ENCODE results near the gene DUS2.
A peak's percentile ranks its signal among the peaks of the same experiment; 100 is the strongest.
"Not testable (repeated sequence)": the region's sequence is repeated elsewhere in the genome, so short reads cannot be mapped to it uniquely, and the experiment has no call there.

DUS2 gene

DNA sequence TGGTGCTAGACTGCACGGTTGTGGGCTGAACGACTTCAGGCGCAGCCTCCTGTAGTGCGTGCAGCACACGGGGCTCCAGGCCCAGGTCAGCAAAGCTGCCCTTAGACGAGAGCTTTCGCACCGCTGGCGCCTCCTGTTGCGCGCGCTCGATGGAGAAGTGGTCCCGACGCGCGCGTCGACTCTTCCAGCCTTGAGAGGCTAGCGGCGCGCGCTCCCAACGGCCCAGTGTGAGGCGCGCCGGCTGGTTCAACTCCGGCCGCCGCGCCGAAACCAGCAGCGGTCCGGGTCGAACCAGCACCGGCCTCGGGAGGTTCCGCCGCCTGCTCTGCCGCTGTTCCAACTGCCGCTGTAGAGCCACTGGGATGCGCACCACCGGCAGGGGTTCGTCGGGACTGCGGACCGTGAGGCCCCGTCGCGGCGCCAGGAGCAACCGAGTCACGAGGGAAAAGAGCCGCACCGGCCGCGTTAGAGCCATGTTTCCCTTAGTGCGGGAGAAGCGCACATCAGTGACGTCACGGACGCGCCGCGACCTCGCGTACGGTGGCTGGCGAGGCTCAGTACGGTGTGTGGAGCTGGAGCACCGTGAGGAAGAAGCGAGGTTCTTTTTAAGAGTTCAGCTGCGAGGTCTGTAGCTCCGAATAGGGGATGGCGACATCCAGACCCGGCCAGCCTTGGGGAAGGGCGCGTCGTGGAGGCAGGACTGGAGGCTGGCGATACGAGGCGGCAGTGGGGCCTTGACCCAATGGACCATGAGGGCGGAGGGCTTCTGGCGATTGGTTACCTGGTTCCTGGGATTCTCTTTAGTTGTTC is at the start of gene DUS2, which contains the start of gene DDX28:
DUS2 (plus strand) TSS at position 557 of the 810 bp plus-strand sequence. CDS start 14,740 bp downstream, outside the sequence.
DDX28 (minus strand) TSS at position 505 of the 810 bp plus-strand sequence; CDS start at position 475, 30 bp downstream.
- peak; percentile 93 for DNase-seq (ENCODE audit: low spot score)

DNA sequence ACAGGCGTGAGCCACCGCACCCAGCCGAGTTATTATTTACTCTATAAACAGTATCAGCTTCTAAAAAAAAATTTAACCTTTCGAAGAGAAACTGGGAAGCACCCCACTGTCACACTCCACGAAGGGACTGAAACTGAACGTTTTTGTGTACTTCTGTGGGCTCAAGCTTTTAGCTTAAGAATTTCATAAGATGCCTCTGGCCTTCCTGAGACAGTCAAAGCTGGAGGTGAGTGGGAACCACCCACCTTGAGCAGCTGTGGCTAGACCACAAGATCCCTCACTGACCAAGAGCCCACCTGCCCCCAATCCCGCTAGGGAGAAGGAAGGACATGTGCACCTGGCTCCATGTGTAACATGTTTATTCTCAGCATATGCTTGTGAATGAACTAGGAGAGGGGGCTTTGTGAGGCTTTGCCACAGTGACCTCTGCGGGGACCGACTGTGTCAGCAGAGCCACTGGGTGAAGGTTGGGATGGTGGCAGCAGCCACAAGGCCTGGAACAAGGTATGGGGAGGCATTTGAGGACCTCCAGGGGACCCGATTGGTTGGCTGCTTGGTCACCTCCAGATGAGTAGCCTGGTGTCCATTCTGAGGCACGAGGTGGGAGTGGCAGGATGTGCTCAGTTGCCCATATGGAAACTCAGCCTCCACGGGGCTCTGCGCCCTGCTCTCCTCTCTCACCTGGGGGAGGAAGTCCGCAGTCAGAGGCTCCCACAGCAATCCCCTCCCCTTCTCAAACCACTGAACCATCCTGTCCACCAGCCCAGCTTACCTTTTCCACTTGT is 47.6 kb upstream of the DUS2 start:
- DNase-seq (ENCODE audit: low spot score), result no peak

- DNase-seq (ENCODE audit: low spot score), result no peak
Observed at GRCh38 chr16:67976205-67976604, 46.9 kb upstream of the DUS2 start.

DNA sequence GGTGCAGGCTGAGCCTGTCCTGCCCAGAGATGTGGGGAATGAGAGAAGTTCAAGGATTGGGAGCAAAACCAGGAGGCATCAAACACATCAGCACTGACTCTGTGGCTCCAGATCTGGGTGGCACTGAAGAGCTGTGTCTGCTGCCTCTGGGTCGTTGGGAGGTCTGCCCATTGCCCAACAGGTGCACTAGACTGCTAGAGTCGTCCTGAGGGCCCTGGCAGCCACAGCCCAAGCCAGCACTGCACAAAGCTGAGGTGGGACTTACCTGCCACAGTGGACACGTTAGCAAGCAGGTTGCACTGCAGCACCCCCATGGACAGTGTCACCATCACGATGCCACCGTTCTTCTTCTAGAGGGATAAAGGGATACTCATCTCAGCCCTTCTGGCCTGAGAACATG is 46.1 kb upstream of the DUS2 start:
- DNase-seq (ENCODE audit: low spot score), result no peak

GRCh38 chr16:67977469-67978227 is 45.4 kb upstream of the DUS2 start:
- DNase-seq (ENCODE audit: low spot score), result no peak

DNA sequence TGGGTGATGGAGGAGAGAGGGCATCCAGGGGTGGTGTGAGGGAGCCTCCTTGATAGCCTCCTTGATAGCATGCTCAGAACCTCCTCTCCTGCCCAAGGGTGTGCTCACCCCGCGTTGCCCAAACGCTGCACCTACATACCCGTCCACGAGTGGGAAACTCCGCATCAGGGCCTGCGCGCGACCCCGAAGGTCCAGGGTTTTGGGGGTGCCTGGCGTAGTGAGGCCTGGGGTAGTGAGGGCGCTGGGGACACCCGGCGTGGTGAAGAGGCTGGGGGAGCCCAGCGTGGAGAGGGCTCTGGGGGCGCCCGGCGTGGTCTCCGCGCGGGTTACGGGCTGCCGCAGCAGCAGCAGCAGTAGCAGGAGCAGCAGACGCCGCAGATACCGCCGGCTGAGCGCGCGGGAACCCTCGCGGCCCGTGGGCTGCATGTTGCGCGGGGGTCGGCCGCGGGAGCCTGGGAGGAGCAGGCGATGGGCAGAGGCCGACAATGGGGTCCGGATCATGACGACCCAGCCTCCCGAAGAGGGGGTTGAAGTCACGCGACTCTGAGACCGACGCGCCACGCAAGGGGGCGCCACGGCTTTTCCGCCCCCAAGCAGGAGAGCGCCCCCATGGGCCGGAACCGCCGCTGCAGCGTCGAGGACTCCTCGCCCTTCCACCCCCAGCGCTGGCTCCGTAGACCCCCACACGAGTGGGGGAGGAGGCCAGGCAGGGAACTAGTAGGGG is 43.0 kb upstream of the DUS2 start, which contains the start of gene DPEP3:
DPEP3 (minus strand) TSS at position 545 of the 724 bp plus-strand sequence; CDS start at position 426, 119 bp downstream.
- DNase-seq (ENCODE audit: low spot score), result no peak

DNA sequence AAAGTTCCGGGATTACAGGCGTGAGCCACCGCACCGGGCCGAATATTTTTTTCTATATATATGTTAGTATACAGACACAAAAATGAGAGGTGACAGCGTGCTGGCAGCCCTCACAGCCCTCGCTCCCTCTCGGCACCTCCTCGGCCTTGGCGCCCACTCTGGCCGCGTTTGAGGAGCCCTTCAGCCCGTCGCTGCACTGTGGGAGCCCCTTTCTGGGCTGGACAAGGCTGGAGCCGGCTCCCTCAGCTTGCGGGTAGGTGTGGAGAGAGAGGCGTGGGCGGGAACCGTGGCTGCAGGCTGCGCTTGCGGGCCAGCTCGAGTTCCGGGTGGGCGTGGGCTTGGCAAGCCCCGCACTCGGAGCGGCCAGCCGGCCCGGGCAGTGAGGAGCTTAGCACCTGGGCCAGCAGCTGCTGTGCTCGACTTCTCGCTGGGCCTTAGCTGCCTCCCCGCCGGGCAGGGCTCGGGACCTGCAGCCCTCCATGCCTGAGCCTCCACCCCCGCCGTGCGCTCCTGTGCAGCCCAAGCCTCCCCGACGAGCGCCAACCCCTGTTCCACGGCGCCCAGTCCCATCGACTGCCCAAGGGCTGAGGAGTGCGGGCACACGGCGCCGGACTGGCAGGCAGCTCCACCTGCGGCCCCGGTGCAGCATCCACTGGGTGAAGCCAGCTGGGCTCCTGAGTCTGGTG is 40.9 kb upstream of the DUS2 start:
- DNase-seq (ENCODE audit: low spot score), result no peak

GRCh38 chr16:67986949-67987348 is 36.1 kb upstream of the DUS2 start:
- DNase-seq (ENCODE audit: low spot score), result no peak

DNA sequence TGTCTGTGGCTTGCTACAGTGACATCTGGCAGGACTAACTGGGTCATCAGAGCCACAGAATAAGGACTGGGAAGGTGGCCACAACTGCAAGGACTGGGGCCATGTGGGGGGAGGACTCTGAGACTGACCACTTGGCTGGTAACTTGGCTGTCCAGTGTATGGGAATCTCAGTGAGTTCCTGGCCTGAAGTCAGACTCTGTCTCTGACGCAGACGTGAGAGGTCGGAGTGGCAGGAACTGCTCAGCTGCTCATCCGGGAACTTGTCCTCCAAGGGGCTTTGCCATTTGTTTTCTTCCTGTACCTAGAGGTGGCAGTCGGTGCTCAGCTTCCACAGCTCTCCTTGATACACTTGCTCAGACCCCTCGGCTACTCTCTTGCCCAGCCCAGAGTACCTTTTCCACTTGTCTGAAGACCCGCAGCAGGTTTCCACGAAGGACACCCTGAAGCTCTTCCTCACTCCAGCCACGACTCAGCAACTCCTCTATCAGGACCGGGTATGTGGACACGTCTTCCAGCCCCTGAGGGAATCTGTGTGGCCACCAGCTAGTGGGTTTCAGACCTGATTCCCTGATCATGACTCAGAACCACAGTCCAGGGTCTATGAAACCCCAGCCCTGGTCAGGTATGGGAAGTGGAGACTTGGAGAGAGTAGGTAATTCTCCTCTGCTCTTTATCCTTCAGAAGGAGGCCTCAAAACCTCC is 35.5 kb upstream of the DUS2 start:
- no peak for DNase-seq (ENCODE audit: low spot score)

GRCh38 chr16:67988675-67989074 is 34.4 kb upstream of the DUS2 start:
- DNase-seq (ENCODE audit: low spot score), result no peak

DNA sequence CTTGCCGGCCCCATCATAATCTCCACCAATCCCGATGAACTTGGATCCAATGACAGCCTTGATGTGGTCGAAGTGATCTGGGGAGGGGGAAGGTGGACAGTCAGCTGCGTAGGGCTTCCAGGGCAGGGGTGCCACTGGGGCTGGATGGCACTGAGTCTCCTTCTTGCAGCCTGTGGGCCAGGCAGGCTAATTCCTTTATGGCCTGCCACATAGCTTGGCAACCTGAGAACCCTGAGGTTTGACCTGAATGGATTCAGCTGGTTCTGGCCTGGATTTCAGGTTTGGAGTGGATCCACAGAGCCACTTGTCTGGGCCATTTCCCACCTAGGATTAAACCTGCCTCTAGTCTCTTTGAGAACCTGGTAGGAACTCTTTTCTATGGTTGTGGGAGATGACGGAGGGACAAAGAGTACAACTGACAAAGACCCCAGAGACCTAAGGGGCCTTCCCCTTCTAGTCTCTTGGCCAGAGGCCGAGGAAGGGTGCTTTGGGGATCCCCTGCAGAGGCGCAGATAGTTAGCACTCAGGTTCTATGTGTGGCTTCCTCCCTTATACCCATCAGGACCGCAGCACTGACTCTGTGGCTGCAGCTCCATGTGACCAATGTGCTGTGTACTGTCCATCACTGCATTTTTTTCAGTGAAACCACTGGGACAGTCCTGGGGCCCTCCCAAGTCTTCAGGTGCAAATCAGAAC is 33.6 kb upstream of the DUS2 start:
- DNase-seq (ENCODE audit: low spot score), result no peak

GRCh38 chr16:67990018-67990386 is 33.1 kb upstream of the DUS2 start:
- DNase-seq (ENCODE audit: low spot score), result no peak

DNA sequence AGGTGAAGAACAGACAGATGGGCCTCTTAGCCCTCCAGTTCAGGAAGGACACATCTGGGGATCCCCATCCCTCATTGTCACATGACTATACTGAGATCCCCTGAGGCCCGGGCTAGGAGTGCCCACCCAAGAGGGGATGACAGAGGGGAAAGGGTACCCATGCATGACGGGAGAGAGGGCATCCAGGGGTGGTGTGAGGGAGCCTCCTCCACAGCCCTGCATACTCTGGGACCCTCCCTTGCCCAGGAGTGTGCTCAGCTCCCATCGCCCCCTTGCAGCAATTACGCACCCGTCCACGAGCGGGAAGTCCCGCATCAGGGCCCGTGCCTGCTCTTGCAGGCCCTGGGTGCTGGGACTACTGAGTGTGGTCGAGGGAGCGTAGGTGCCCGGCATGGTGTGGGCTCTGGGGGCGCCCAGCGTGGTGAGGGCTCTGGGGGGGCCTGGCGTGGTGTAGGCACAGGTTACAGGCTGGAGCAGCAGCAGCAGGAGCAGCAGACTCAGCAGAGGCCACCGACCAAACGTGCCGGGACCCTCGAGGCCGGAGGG is 30.4 kb upstream of the DUS2 start:
- DNase-seq (ENCODE audit: low spot score), result no peak

- DNase-seq (ENCODE audit: low spot score), result peak; percentile 92
Observed at GRCh38 chr16:67993207-67994039, 29.7 kb upstream of the DUS2 start.

DNA sequence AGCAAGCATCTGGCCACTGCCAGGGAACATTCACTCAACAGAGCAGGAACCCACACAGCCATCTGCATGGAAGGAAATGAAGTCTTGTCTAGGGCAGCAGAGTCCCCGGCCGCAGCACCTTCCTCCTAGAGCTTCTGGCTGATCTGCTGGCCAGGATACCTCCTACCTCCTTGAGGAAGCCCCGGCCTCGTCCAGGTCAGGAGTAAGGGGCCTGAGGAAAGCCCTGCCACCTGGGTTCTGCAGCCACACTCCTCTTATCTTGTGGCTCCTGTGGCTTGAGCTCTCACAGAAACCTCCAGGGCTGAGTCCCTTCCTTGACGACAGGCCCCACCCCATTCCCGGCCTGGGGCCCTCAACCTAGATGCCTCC is 29.1 kb upstream of the DUS2 start:
- DNase-seq (ENCODE audit: low spot score), result not testable (repeated sequence)

- DNase-seq (ENCODE audit: low spot score), result peak; percentile 7
Observed at GRCh38 chr16:67995423-67995822, 27.7 kb upstream of the DUS2 start.

DNA sequence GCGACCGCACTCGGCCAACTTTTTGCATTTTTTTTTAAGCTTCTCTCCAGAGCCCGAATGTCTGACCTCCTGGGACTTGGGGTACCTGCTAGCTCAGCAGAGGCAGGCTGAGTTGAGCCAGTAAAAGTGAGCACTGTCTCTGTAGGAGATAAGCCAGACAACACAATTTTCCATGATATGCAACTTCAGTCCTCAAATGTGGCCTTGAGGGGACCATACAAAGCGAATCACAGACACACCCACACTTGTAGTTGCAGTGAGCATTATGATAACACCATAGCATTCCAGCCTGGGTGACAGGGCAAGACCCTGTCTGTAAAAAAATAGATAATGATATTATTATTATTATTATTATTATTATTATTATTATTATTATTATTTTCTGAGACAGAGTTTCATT is 26.4 kb upstream of the DUS2 start:
- DNase-seq (ENCODE audit: low spot score), result no peak

DNA sequence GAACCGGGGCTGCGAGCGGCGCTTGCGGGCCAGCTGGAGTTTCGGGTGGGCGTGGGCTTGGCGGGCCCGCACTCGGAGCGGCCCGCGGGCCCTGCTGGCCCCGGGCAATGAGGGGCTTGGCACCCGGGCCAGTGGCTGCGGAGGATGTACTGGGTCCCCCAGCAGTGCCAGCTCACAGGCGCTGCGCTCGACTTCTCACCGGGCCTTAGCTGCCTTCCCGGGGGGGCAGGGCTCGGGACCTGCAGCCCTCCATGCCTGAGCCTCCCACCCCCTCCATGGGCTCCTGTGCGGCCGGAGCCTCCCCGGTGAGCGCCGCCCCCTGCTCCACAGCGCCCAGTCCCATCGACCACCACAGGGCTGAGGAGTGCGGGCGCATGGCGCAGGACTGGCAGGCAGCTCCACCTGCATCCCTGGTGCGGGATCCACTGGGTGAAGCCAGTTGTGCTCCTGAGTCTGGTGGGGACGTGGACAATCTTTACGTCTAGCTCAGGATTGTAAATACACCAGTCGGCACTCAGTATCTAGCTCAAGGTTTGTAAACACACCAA is 24.8 kb upstream of the DUS2 start:
- not testable (repeated sequence) for DNase-seq (ENCODE audit: low spot score)
